ENCODE results near the gene RRBP1.

RRBP1 gene

GRCh38 chr20:17629025-17629424, 53.0 kb downstream of the RRBP1 start:
- Mint-ChIP-seq H3K4me1 (no peaks in the 10 kb centered on the region), H3K4me3 (no peak overlapping the region), H3K36me3 (peaks cover 5% of the 10 kb centered on the region), H3K27ac (no peak overlapping the region), H3K27me3 (no peaks in the 10 kb centered on the region), H3K9me3 (no peaks in the 10 kb centered on the region)
- DNase-seq (ENCODE audit: low spot score in 2 of 2) = no peak
- ATAC-seq (ENCODE audit: low read depth) = no peak

GRCh38 chr20:17628101-17628841, 53.8 kb downstream of the RRBP1 start:
- Mint-ChIP-seq H3K9me3 (no peaks in the 10 kb centered on the region), H3K27ac (no peak overlapping the region), H3K4me3 (no peak overlapping the region), H3K36me3 (peaks cover 3% of the 10 kb centered on the region), H3K4me1 (no peaks in the 10 kb centered on the region), H3K27me3 (no peaks in the 10 kb centered on the region)
- DNase-seq (ENCODE audit: low spot score in 2 of 2) (no peak), ATAC-seq (ENCODE audit: low read depth) (no peak)

DNA sequence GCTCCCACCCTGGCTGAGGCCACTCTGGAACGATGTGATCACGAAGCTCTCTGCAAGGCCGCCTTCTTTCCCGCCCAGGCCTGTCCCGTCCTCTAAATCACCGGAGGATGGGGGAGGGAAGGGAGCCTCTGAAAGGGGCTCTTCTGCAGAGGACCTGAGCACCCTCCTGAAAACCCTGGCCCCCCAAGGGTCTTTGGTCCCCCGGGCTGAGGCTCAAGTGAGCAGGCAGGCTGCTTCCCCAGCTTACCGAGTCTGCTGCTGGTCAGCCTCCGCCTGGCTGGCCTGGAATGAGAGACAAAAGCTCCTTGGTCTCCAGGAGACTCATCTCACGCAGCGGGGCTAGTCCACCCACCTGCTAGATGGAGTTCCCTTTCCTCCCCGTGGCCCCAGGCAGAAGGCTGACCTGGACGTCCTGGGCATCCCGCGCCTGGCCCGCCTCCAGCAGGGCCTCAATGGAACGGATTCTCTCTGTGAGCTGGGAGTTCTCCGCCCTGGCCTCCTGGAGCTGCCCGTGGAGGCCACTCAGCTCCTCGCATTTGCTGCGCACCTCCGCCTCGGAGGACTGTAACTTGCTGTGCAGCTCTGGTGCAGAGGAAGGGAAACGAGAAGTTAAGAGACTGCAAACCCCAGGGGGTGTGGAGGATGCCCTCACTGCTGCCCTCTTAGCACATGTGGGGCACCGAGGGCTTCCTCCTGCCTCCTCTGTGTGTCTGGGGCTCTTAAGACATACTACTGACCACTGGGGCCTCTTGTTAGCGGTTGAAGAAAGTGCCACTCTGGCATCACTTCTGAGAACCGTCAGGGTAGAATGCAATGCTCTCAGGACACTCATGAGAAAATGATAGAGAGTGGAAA, 54.7 kb downstream of the RRBP1 start:
- Mint-ChIP-seq H3K27me3 (no peaks in the 10 kb centered on the region), H3K9me3 (no peaks in the 10 kb centered on the region), H3K4me1 (no peaks in the 10 kb centered on the region), H3K4me3 (no peak overlapping the region), H3K36me3 (peaks cover 3% of the 10 kb centered on the region), H3K27ac (no peak overlapping the region)
- DNase-seq (ENCODE audit: low spot score in 2 of 2) = no peak
- no peak for ATAC-seq (ENCODE audit: low read depth)

DNA sequence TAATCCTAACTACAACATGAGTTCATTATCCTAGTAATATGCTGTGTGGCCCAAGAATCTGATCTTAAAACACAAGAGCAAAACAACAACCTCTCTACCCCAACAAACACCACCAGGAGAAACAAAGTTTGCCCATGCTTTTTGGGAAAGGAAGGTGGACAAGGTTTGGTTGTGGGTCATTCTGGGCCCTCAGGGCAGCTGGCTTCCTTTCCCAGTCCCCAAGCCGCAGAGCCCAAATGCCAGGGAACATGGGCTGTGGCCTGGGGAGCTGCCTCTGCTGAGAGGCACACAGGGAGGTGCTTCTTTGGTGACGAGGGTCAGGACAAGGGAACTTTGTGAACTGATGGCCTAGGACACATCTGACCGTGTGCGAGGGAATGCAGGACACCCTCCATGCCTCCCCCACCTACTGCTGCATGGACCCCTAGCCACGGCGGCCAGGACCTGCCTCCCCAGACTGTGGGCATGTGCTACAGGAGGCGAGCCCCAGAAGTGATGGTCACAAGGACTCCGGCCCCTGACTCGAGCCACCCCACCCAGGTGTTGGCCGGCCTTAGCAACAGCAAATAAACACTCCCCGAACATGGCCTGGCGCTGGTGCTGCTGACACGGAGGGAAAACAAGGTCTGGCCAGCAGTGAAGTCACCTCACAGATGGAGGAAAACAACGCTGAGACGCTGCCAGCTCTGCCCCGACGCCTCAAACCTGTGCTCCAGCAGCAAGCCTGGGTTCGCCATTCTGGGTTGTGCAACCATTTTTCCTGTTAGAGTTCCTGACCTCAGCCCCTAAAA, 55.6 kb downstream of the RRBP1 start:
- ATAC-seq (ENCODE audit: low read depth) (no peak), DNase-seq (ENCODE audit: low spot score in 2 of 2) (no peak)
- Mint-ChIP-seq H3K27me3 (no peaks in the 10 kb centered on the region), H3K4me3 (no peak overlapping the region), H3K27ac (no peak overlapping the region), H3K36me3 (peaks cover 3% of the 10 kb centered on the region), H3K4me1 (no peaks in the 10 kb centered on the region), H3K9me3 (no peaks in the 10 kb centered on the region)

DNA sequence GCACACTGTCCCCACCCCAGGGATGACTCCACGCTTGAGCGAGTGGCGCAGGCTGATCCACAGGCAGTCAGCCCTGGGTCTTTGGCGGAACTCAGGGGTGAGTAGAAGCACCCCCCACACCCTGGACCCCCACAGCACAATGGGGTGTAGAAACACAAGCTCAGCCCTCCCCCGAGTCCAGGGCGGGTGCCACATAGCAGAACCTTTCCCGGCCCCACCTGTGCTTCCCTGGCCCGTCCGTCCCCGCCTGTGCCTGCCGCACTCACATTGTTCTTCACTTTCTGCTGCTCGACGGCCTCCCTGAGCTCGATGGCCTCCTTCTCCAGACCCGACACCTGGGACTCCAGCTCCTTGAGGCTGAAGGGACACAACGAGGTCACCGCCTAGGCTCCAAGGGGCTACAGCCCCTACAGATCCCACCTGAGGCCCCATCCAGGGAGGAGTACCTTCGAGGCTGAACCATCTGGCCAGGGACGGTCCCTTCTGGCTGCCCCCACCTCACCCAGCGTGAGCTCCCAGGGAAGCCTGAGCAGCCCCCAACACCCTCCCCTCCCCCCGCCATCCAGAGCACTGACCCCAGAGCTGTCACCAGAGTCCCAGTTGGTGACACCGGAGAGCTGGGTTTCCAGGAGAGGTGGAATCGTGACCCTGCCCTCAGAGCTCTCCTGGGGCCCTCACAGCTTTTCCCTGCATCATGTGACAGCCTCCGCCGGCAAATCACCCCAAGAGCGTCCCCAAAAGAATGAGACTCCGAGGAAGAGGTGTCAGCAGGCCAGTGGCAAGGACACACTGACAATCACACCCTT, 56.6 kb downstream of the RRBP1 start:
- H3K27me3 Mint-ChIP-seq = no peaks in the 10 kb centered on the region
- ATAC-seq (ENCODE audit: low read depth) (no peak), DNase-seq (ENCODE audit: low spot score in 2 of 2) (no peak)
- H3K27ac Mint-ChIP-seq = no peak overlapping the region
- H3K4me3 Mint-ChIP-seq = no peak overlapping the region
- no peaks in the 10 kb centered on the region for H3K4me1 Mint-ChIP-seq
- H3K9me3 Mint-ChIP-seq = no peaks in the 10 kb centered on the region
- peaks cover 3% of the 10 kb centered on the region for H3K36me3 Mint-ChIP-seq

DNA sequence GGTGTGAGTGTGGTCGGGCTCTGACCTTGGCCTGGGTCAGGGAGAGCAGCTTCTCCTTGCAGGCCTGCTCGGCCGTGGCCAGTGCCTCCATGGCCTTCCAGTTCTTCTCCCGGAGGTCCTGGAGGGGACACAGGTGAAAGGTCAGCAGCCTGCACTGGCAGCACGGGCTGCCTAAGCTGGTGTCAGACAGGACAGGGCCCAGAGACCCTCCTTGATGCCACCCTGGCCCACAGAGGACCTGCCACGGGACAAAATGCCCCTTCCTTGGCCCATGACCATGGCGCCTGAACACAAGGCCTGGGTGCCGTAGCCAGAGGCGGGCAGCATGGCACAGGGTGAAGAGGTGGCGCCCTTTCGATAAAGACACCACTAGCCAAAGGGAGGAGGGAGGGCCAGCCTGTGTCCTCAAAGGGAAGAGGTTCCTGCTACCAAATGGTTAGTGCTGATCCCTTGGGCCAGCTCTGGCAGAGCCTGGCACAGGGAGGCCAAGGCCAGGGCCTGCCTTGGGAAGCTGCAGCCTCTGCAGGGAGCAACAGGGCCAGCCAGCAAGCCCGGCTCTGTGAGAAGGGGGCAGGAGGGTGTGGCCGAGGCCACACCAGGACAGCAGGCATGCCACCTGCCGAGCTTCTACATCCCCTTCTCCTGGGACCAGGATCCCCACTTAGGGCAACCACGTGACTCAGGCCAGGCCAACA, 57.3 kb downstream of the RRBP1 start:
- H3K27ac Mint-ChIP-seq = no peak overlapping the region
- H3K4me1 Mint-ChIP-seq = no peaks in the 10 kb centered on the region
- DNase-seq (ENCODE audit: low spot score in 2 of 2) (no peak), ATAC-seq (ENCODE audit: low read depth) (no peak)
- H3K36me3 Mint-ChIP-seq = peaks cover 4% of the 10 kb centered on the region
- no peak overlapping the region for H3K4me3 Mint-ChIP-seq
- no peaks in the 10 kb centered on the region for H3K9me3 Mint-ChIP-seq
- no peaks in the 10 kb centered on the region for H3K27me3 Mint-ChIP-seq

DNA sequence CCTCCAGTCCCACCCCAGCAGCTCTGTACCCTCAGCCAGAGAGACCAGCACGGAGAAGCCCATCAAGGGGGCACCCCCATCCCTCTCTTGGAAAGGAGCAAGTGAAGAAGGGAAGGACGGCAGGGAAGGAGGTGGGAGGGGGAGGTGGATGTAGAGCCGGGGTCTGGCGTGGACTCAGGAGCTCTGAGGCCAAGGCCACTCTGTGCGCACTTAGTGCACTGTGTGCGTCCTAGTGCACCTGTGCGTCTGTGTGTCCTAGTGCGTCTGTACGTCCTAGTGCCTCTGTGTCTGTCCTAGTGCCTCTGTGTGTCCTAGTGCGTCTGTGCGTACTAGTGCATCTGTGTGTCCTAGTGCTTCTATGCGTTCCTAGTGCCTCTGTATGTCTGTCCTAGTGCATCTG, 58.0 kb downstream of the RRBP1 start:
- no peaks in the 10 kb centered on the region for H3K4me1 Mint-ChIP-seq
- H3K36me3 Mint-ChIP-seq = peaks cover 6% of the 10 kb centered on the region
- H3K27me3 Mint-ChIP-seq = no peaks in the 10 kb centered on the region
- H3K27ac Mint-ChIP-seq = no peak overlapping the region
- DNase-seq (ENCODE audit: low spot score in 2 of 2) (no peak), ATAC-seq (ENCODE audit: low read depth) (no peak)
- no peak overlapping the region for H3K4me3 Mint-ChIP-seq
- H3K9me3 Mint-ChIP-seq = no peaks in the 10 kb centered on the region

GRCh38 chr20:17622851-17623508, 59.1 kb downstream of the RRBP1 start:
- Mint-ChIP-seq H3K27me3 (no peaks in the 10 kb centered on the region), H3K36me3 (peaks cover 8% of the 10 kb centered on the region), H3K4me1 (no peaks in the 10 kb centered on the region), H3K27ac (no peak overlapping the region), H3K9me3 (no peaks in the 10 kb centered on the region), H3K4me3 (no peak overlapping the region)
- DNase-seq (ENCODE audit: low spot score in 2 of 2) (no peak), ATAC-seq (ENCODE audit: low read depth) (no peak)

GRCh38 chr20:17622086-17622850, 59.8 kb downstream of the RRBP1 start:
- no peaks in the 10 kb centered on the region for H3K4me1 Mint-ChIP-seq
- no peaks in the 10 kb centered on the region for H3K9me3 Mint-ChIP-seq
- ATAC-seq (ENCODE audit: low read depth) (no peak), DNase-seq (ENCODE audit: low spot score in 2 of 2) (no peak)
- H3K4me3 Mint-ChIP-seq = no peak overlapping the region
- no peaks in the 10 kb centered on the region for H3K27me3 Mint-ChIP-seq
- H3K36me3 Mint-ChIP-seq = peaks cover 8% of the 10 kb centered on the region
- no peak overlapping the region for H3K27ac Mint-ChIP-seq

DNA sequence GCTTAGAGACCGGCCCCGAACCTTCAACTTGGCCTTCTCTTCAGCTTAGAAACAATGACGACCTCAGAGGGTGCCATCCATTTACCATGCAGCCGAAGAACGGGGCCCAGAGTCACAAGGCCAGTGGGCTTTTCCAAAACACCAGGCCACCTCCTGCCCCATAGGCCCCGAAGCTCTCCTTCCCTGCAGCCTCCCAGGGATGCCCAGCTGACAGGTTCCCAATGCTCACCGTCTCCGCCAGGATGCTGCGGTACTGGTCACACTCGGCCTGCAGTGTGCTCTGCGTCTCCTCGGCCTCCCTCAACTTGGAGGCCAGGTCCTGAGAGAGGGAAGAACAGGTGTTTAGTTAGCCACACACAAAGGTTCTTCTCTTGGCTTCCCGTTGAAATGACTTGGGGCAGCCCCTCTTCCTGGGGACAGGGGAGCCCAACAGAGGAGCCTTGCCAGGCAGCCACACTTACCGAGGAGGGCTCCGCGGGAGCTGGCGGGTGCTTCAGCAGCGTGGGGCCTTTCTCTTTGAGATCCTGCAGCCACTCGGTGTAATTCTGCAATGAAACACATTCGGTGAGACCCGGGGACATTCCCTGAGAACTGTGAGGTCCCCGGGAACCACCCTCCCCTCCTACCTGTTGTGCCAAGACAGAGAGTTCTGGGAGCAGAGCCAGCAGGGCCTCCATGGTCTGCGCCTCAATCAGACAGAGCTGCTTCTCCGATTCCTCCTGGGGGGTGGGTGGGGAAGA, 60.6 kb downstream of the RRBP1 start:
- H3K36me3 Mint-ChIP-seq = peaks cover 8% of the 10 kb centered on the region
- no peaks in the 10 kb centered on the region for H3K4me1 Mint-ChIP-seq
- no peaks in the 10 kb centered on the region for H3K27me3 Mint-ChIP-seq
- no peaks in the 10 kb centered on the region for H3K9me3 Mint-ChIP-seq
- DNase-seq (ENCODE audit: low spot score in 2 of 2) = no peak
- no peak overlapping the region for H3K27ac Mint-ChIP-seq
- ATAC-seq (ENCODE audit: low read depth) = no peak
- no peak overlapping the region for H3K4me3 Mint-ChIP-seq

- Mint-ChIP-seq H3K4me1 (no peaks in the 10 kb centered on the region), H3K27ac (no peak overlapping the region)
These were observed 61.4 kb downstream of the RRBP1 start for GRCh38 chr20:17620371-17621228.

More at GRCh38 chr20:17620371-17621228, 61.4 kb downstream of the RRBP1 start:
- Mint-ChIP-seq H3K27me3 (no peaks in the 10 kb centered on the region), H3K36me3 (peaks cover 8% of the 10 kb centered on the region), H3K4me3 (no peak overlapping the region), H3K9me3 (no peaks in the 10 kb centered on the region)
- no peak for DNase-seq (ENCODE audit: low spot score in 2 of 2)
- ATAC-seq (ENCODE audit: low read depth) = no peak
